GM12891 (cell line): Measurements from ENCODE around the gene SPINT1.

Source experiments
- PAX5 ChIP-seq: IDR thresholded peaks from 2 replicates; pipeline ENCODE4 v1.6.1; 2011; ENCODE audit warnings: low read length, moderate library complexity, mild to moderate bottlenecking; ENCODE audit not compliant: insufficient read depth, severe bottlenecking
- POLR2A ChIP-seq: IDR thresholded peaks from 2 replicates; pipeline ENCODE4 v1.6.1; 2011; ENCODE audit warnings: low read depth, low read length, control low read depth
- POLR2AphosphoS5 ChIP-seq: IDR thresholded peaks from 2 replicates; pipeline ENCODE4 v1.6.1; 2011; ENCODE audit warnings: low read depth, low read length, control low read depth
- POU2F2 ChIP-seq: IDR thresholded peaks from 2 replicates; pipeline ENCODE4 v1.6.1; 2011; ENCODE audit warnings: low read depth, mild to moderate bottlenecking, control low read depth, low read length, moderate library complexity
- SPI1 ChIP-seq: IDR thresholded peaks from 2 replicates; pipeline ENCODE4 v1.6.1; 2011; ENCODE audit warnings: low read depth, low read length, control low read depth
- TAF1 ChIP-seq: IDR thresholded peaks from 2 replicates; pipeline ENCODE4 v1.6.1; 2011; ENCODE audit warnings: low read depth, low read length, control low read depth

DNA sequence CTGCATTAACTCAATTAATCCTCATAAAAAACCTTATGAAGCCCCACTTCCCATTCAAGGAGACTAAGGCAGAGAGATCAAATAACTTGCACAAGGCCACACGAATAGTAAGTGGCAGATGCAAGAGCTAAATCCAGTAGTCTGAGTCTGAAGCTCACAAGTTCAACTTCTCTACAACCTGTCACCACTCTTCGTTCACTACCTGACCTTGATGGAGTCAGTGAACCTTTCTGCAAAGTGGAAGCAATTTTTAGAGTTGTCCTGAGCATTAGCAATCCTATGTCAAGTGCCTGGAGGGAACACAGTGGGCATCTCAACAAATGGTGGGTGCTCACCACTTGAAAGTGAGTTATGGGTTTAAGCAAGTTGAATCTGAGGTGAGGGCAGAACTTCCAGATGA is 2.1 kb upstream of the SPINT1 start:
- TF ChIP-seq TAF1 (no peak), POLR2AphosphoS5 (no peak), POU2F2 (no peak), PAX5 (no peak), POLR2A (no peak), SPI1 (no peak)
